Upper lobe of left lung (tissue), 4 donors: ENCODE measurements around the gene BAZ1B.

Experiments
- CTCF ChIP-seq, 6 experiments: fragments of 450-650 bp in 4 of 6; fragments of 200-600 bp in 2 of 6; sonication (generic) in 2 of 6; IDR thresholded peaks; one replicate each; pipeline ENCODE4 v1.5.1; 2016 to 2019; ENCODE audit warnings: antibody characterized with exemption in 6 of 6
- EP300 ChIP-seq, 4 donors: sonication (generic); formaldehyde crosslinking; IDR thresholded peaks; one replicate each; pipeline ENCODE4 v1.5.1; 2017; ENCODE audit warnings: antibody characterized with exemption in 4 of 4, control low read depth in 2 of 4

GRCh38 chr7:73436031-73436929 is 85.8 kb downstream of the BAZ1B start:
- TF ChIP-seq CTCF (IDR thresholded peaks at IDR 0.05) (no peak), EP300 (IDR thresholded peaks at IDR 0.05) (no peak)
